KOPT-K1 (cell line): ENCODE measurements around the gene COA5.

Experiments used
- H3K27ac ChIP-seq: fragments of 200-600 bp; sonication (generic); 2 replicates; pipeline ENCODE4 v1.5.1; 2016; ENCODE audit warnings: antibody characterized with exemption, mild to moderate bottlenecking, low read depth, low read length; ENCODE audit not compliant: poor library complexity, severe bottlenecking
- H3K36me3 ChIP-seq: fragments of 200-600 bp; sonication (generic); 2 replicates; pipeline ENCODE4 v1.5.1; 2017; ENCODE audit warnings: antibody characterized with exemption, mild to moderate bottlenecking, low read length, moderate library complexity; ENCODE audit not compliant: insufficient read depth
- H3K9me3 ChIP-seq: fragments of 200-600 bp; sonication (generic); 2 replicates; pipeline ENCODE4 v1.5.1; 2017; ENCODE audit warnings: antibody characterized with exemption, low read length, mild to moderate bottlenecking; ENCODE audit not compliant: insufficient read depth, poor library complexity, severe bottlenecking

Gene COA5, protein sequence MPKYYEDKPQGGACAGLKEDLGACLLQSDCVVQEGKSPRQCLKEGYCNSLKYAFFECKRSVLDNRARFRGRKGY

DNA sequence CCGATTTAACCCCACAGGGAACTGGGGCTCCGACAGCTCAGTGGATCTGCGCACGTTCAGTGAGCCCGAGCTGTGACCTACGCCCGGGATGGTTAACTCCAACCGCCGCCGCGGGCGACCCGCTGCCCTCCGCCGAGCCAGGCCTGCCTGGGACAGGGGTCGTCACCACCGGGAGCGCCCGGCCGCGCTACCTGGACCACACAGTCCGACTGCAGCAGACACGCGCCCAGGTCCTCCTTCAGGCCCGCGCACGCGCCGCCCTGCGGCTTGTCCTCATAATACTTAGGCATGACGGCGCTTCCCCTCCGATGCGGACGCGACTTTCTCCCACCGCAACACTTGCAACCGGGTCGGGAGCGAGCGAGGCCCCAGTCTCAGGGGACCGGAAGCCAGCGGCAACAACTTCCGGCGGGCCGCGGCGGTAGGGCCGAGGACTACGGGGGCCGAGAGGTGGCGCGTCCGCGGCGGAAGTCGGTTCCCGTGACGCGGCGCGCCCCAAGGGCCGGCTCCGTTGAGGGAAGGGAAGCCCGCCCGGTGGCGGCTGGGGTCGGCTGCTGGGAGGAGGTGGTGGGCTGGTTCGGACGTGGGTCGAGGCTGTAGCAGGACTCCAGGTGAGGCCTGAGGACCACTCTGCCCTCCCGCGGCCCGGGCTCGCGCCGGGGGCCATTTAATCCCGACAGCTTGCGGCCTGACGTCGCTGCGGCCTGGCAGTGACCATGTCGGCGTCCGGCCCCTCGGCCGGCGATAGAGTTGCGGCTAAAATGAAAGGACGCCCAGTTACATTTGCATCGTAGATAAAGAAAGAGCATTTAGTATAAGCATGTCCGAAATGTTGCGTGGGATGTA lies at the start of gene COA5, which contains the start of gene UNC50:
Gene COA5, minus strand, starts transcription at position 397 of the 846 bp plus-strand sequence. Its CDS starts 107 bp downstream, at position 290.
Gene UNC50, plus strand, starts transcription at position 474 of the 846 bp plus-strand sequence. CDS start 1,171 bp downstream, outside the sequence.
- Histone ChIP-seq H3K27ac (peak within 1 kb of the TSS; percentile 96), H3K9me3 (no peaks in the 10 kb centered on the region), H3K36me3 (peaks cover 58% of the 10 kb centered on the region)

DNA sequence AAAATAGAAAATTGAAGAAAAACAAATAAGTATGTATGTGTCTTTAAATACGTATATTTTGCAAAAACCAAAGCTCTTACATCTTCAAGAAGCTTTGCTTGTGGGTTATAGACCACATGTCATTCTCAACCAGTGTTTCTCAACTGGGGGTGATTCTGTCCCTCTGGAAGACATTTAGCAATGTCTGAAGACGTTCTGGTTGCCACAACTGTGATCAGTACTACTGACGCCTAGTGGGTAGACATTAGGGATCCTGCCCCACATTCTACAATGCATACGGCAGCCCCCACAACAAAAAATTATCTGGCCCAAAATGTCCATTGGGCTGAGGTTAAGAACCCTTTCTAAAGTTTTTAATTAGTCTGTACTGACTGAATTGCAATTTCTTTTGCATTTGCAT lies 48.5 kb upstream of the COA5 start:
- H3K36me3 ChIP-seq: peaks cover 38% of the 10 kb centered on the region
- H3K9me3 ChIP-seq: peaks cover 9% of the 10 kb centered on the region
- peak overlapping the region; percentile 83 for H3K27ac ChIP-seq

DNA sequence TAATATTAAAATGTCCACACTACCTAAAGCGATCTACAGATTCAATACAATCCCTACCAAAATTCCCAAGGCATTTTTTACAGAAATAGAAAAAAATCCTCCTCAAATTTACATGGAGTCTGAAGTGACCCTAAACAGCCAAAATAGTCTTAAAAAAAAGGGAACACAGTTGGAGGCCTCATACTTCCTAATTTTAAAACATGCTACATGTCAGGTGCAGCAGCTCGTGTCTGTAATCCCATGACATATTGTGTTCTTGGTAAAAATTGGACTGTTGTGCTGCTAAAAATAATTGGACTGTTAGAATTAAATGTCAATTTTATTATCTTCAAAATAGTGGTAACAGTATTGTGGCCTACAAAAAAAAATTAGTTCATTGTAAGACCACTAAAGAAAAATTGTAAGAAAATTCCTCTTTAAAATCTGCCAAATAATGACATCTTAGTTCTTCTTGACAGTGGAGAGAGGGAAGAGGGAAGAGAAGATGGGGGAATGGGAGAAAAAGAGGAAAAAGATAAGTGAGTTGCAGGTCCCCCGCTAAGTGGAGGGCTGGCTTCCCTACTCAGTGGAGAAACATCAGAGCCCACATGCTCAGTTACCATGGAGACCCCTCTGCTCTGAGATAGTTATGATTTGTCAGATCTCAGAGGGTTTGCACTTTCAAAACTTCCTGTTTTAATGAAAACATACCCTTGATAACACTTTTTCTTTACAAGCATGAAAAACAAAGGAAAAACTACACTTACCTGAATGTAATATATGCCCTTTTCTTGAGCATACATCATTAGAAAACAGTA lies 46.6 kb upstream of the COA5 start:
- Histone ChIP-seq H3K27ac (peak overlapping the region; percentile 48), H3K9me3 (peaks cover 10% of the 10 kb centered on the region), H3K36me3 (peaks cover 31% of the 10 kb centered on the region)

DNA sequence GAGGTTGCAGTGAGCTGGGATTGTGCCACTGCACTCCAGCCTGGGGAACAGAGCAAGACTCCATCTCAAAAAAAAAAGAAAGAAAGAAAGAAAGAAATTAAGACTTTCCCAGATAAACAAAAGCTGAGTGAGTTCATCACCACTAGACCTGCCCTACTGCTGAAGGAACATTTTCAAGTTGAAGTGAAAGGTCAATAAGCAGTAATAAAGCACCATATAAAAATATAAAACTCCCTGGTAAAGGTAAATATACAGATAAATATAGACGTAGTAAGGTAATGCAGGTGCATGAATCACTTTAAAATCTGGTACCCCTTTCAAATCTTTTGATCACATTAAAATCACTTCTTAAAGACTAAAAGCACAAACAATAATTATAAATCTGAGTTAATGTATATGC lies 42.7 kb upstream of the COA5 start:
- H3K36me3 ChIP-seq: peaks cover 59% of the 10 kb centered on the region
- peak overlapping the region; percentile 23 for H3K27ac ChIP-seq
- peaks cover 11% of the 10 kb centered on the region for H3K9me3 ChIP-seq

DNA sequence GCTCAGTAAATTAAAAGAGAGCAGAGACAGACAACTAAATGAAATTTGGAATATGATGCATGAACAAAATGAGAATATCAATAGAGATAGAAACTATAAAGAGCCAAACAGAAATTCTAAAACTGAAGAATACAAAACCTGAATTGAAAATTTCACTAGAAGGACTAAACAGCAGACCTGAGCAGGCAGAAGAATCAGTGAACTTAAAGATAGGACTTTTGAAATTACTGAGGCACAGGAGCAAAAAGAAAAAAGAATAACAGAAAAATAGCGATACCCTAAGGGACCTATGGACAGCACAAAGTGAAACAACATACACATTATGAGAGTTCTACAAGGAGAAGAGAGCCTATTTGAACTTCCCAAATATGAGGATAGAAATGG lies 41.7 kb upstream of the COA5 start:
- H3K27ac ChIP-seq: peak overlapping the region; percentile 59
- H3K9me3 ChIP-seq: peaks cover 11% of the 10 kb centered on the region
- H3K36me3 ChIP-seq: peaks cover 67% of the 10 kb centered on the region

DNA sequence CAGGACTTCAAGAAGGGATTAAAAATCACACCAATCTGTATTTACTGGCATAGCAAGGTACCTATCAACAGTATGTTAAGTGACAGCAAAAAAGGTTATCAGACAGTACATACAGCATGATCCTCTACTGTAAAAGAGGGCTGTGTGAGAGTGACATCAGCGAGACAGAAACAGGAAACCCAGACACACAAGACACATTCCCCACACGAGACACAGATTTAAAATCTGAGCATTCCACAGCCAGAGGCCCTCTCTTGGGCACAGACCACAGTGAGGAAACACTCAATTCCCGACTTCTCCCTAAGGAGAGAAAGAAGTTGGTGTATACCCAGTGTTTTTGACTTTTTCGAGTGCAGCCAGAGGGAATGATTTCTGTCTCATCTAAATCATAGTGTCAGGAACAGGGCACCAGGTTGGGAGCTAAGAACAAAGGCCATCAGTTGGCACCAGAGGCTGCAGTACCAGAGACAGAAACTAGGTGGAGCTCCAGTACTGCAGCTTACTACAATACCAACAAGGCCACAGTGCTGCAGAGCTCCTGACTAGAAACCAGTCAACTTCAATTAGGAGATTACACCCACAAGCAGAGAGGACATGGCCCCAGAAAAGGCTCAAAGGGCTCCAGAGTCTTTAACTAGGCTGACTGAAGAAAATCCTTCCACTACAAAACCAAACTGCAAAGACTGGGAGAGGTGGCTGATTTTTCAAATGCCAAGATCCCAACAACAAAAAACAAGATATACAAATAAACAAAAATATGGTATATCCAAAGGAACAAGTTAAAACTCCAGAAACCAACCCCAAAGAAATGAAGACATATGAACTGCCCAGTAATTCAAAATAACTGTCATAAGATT lies 41.1 kb upstream of the COA5 start:
- Histone ChIP-seq H3K27ac (peak overlapping the region; percentile 59), H3K9me3 (peaks cover 11% of the 10 kb centered on the region), H3K36me3 (peaks cover 69% of the 10 kb centered on the region)

DNA sequence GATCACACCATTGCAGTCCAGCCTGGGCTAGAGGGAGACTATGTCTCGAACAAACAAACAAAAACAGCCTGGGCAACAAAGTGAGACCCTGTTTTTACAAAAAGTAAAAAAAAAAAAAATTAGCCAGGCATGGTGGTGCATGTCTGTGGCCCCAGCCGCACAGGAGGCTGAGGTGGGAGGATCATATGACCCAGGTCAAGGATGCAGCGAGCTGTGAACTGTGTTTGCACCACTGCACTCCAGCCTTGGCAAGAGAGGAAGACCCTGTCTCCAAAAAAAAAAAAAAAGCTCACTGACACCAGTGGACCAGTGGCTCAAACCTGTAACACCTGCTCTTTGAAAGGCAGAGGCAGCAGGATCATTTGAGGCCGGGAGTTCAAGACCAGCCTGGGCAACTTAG lies 40.1 kb upstream of the COA5 start:
- peaks cover 74% of the 10 kb centered on the region for H3K36me3 ChIP-seq
- H3K27ac ChIP-seq: peak overlapping the region; percentile 59
- peaks cover 11% of the 10 kb centered on the region for H3K9me3 ChIP-seq

DNA sequence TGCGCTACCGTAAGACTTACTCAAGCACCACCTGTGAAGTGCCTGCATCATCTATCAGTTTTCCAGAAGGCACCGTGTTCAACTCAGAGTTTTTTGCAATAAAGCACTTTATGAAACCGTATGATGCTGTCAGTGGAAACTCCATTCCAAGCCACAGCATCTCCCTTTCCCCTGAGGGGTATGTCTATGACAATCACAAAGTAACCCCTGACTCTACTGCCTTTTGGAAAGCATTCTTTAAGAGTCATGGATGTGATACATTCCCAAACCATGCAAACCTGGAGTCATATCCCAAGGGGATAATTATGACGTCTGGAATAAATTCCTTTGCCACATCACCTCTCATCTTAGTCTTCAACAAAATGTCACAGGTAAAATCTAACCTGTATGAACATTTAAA lies 39.3 kb upstream of the COA5 start:
- H3K9me3 ChIP-seq: peaks cover 11% of the 10 kb centered on the region
- peaks cover 78% of the 10 kb centered on the region for H3K36me3 ChIP-seq
- peak overlapping the region; percentile 21 for H3K27ac ChIP-seq

DNA sequence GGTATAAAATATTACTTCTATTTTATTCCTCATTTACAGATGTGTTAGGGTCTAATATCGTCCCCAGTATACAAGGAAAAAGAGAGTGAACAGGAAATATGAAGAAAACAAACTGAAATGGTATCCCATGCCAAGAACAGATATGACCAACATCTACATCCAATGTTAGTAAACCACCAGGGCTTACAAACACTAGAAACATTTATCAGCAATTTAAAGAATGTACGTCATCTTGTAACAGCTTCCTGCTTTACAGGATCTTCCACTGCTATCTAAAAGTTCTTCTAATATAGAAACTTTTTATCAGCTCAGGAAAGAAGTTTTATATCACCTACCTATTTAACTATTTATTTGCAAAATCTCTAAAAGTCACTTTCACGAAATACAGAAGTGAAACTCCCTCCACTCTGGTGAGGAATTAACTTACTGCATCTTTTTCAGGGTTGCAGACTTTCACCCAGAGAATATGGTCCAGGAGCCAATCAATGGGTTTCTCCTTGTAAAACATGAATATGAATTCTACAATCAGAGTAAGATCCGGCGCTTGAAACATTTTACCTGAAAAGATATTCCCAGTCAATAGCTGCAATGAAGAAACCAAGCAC lies 35.3 kb upstream of the COA5 start:
- Histone ChIP-seq H3K27ac (no peak overlapping the region), H3K9me3 (no peaks in the 10 kb centered on the region), H3K36me3 (peaks cover 93% of the 10 kb centered on the region)

DNA sequence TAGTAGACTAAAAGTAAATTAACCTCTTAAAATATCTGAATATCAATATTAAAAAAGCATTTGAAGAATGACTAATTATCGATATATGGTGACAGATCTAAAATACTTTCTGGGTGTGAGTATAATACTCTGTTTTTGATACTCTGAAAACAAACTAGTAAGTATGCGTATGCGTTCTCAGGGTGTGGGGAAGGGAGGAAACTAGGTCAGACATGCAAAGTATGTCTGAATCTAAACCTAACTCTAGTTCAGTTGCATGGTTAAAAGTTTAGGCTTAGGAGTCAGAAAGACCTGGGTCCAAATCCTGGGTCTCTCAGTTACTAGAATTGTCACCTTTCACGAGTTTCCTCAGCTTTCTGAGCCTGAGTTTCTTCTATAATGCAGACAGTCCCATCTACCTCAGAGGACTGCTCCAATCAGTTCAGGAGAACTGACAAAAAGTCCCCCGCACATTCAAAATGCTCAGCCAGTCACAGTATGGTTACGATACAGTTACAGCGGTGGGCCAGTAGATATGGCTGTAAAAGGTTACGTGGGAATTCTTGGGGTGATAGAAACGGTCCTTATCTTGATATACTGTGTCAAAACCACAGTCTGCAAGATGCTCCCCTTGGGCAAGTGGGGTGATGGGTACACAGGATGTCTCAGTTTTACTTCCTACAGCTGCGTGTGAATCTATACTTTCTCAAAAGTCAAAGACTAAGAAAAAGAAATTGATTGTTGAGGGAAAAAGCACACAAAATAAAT lies 29.3 kb upstream of the COA5 start:
- no peaks in the 10 kb centered on the region for H3K9me3 ChIP-seq
- H3K36me3 ChIP-seq: peaks cover 71% of the 10 kb centered on the region
- peak overlapping the region; percentile 85 for H3K27ac ChIP-seq

DNA sequence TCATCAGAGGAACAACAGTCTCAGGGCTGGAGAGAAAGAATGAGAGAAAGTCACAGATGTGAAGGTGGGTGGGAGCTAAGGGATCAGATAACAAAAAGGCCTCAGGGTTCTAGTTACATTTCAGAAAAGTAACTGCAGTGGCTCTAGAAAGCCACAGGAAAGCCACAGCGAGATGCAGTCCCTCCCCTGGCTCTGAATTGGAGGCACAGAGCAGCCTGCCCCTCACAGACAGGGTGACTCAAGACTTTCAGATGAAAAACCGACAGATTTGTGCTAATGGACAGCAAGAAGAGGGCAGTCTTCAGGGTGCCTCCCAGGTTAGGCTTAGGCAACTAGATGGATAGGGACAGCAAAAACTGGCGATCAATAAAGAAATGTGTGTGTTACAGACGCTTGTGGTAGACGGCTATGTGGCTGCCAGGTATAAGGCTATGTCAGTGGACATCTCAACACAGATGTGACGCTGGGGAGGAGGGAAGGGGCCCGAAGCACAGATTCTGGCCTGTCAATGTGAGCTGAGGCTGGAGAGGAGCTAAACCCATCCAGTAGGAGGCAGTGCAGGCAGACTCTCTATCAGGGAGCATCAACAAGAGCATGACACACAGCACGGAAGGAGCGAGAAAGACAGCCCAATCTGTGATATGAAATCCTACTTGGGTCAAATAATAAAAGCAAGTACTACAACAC lies 26.2 kb upstream of the COA5 start:
- Histone ChIP-seq H3K9me3 (no peaks in the 10 kb centered on the region), H3K36me3 (peaks cover 72% of the 10 kb centered on the region), H3K27ac (peak overlapping the region; percentile 85)

DNA sequence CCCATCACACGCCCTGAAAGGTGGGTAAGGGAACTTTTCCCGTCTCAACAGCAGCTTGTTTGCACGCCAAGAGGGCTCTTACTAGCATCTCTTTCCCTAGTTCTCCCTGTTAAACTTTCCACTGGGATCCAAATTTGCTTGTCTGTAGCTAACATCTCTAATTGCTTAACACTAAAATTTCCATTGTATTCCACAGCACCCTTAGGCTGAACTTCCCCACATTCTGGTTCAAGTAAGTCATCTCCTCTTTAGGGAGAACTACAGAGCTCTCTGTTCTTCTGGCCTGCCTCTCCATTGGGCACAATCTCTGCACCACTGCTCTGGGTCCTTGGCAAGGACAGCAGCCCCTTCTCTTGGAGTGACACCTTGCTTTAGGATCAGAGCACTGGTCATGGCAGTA lies 24.0 kb upstream of the COA5 start:
- Histone ChIP-seq H3K27ac (peak overlapping the region; percentile 85), H3K9me3 (no peaks in the 10 kb centered on the region), H3K36me3 (peaks cover 80% of the 10 kb centered on the region)

DNA sequence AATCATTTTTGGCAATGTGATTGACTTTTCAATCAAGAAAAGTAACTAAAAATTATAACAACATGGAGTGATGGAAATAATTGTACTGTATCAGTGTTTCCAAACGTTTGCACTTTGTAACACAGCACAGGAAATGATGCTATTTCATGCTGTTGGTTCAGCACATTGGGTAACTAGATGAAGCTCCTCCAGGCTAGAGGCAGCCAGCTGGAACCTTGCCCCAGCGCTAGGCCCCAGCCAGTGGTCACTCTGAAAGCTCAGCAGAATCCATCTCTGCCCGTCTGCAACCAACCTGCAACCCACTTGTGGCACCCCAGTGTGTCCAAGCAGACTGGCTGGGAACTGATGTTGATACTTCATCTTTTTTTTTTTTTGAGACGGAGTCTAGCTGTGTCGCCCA lies 15.3 kb upstream of the COA5 start:
- H3K36me3 ChIP-seq: peaks cover 86% of the 10 kb centered on the region
- H3K27ac ChIP-seq: no peak overlapping the region
- H3K9me3 ChIP-seq: no peaks in the 10 kb centered on the region
